ENCODE results near the gene PIGZ.

Gene PIGZ

DNA sequence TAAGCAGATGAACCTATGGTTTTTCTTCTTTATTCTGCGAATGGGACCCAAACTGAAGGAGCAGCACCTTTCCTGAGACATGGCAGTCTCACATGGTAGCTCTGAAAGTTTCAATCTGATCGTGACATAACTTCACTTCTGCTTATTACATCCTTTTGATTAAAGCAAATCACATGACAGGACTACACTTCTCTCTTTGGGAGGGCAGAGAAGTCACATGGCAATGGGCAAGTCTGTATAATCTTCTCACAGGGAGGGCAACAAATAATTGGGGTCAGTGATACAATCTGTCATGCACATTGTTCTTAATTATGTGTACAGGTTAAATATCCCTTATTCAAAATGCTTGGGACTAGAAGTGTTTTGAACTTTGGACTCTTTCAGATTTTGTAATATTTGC, 47.9 kb downstream of the PIGZ start:
- Histone ChIP-seq H3K18ac (ENCODE audit: low read length) (no peak overlapping the region), H2BK12ac (ENCODE audit: low read length) (no peak overlapping the region), H2AK5ac (ENCODE audit: low read length) (no peak overlapping the region), H3K9me3 (ENCODE audit: insufficient read depth, low read depth, low read length) (no peaks in the 10 kb centered on the region), H3K9ac (ENCODE audit: low read length) (no peak overlapping the region), H4K8ac (ENCODE audit: low read depth, low read length) (no peak overlapping the region), H3K4me3 (ENCODE audit: low read depth, low read length) (no peak overlapping the region), H3K36me3 (ENCODE audit: control insufficient read depth in 1 of 2, insufficient read depth in 2 of 2, low read length in 2 of 2) (peaks cover 5 to 10% of the 10 kb centered on the region in 2 experiments), H3K79me2 (ENCODE audit: control insufficient read depth, insufficient read depth, low read length, poor library complexity) (no peaks in the 10 kb centered on the region), H3K4me1 (ENCODE audit: control insufficient read depth in 1 of 2, insufficient read depth in 2 of 2, low read length in 2 of 2) (no peaks in the 10 kb centered on the region), H3K4ac (ENCODE audit: low read depth, low read length) (no peak overlapping the region), H2BK5ac (ENCODE audit: low read depth, low read length, poor library complexity) (no peak overlapping the region), H4K12ac (ENCODE audit: low read depth, low read length) (no peak overlapping the region), H2AFZ (ENCODE audit: insufficient read depth, low read length, poor library complexity) (no peak overlapping the region), H3K4me2 (ENCODE audit: low read length) (no peak overlapping the region), H2BK120ac (ENCODE audit: insufficient read depth, low read length, poor library complexity) (no peak overlapping the region), H3K14ac (ENCODE audit: low read length) (no peak overlapping the region), H3K27ac (ENCODE audit: low read depth, low read length) (no peak overlapping the region), H3K27me3 (ENCODE audit: insufficient read depth, low read length) (no peaks in the 10 kb centered on the region), H3K79me1 (ENCODE audit: low read length) (no peaks in the 10 kb centered on the region), H4K91ac (ENCODE audit: low read depth, low read length) (no peak overlapping the region), H3K23ac (ENCODE audit: low read length) (no peak overlapping the region)
- no CpG with 5 or more reads among the region's 2 CpGs for WGBS (ENCODE audit: extremely low coverage, insufficient coverage, insufficient read length)
- no peak for DNase-seq

DNA sequence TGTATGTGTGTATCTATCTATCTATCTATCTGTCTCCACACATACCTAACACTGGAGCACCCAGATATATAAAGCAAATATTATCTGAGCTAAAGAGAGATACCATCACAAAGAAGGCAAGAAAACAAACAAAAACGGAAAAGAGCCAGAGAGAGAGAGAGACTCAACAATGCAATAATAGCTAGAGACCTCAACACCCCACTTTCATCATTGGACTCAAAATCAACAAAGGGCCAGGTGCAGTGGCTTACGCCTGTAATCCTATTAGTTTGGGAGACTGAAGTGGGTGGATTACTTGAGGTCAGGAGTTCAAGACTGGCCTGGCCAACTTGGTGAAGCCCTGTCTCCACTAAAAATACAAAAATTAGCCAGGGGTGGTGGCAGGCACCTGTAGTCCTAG, 49.7 kb downstream of the PIGZ start:
- WGBS (ENCODE audit: extremely low coverage, insufficient coverage, insufficient read length), result no CpG with 5 or more reads among the region's 2 CpGs
- Histone ChIP-seq H2BK5ac (ENCODE audit: low read depth, low read length, poor library complexity) (no peak overlapping the region), H3K79me1 (ENCODE audit: low read length) (no peaks in the 10 kb centered on the region), H3K79me2 (ENCODE audit: control insufficient read depth, insufficient read depth, low read length, poor library complexity) (no peaks in the 10 kb centered on the region), H3K4ac (ENCODE audit: low read depth, low read length) (no peak overlapping the region), H3K27ac (ENCODE audit: low read depth, low read length) (no peak overlapping the region), H2AK5ac (ENCODE audit: low read length) (no peak overlapping the region), H4K91ac (ENCODE audit: low read depth, low read length) (no peak overlapping the region), H3K36me3 (ENCODE audit: control insufficient read depth in 1 of 2, insufficient read depth in 2 of 2, low read length in 2 of 2) (peaks cover 16 to 17% of the 10 kb centered on the region in 2 experiments), H3K9ac (ENCODE audit: low read length) (no peak overlapping the region), H4K12ac (ENCODE audit: low read depth, low read length) (no peak overlapping the region), H2AFZ (ENCODE audit: insufficient read depth, low read length, poor library complexity) (no peak overlapping the region), H3K23ac (ENCODE audit: low read length) (no peak overlapping the region), H4K8ac (ENCODE audit: low read depth, low read length) (no peak overlapping the region), H3K18ac (ENCODE audit: low read length) (no peak overlapping the region), H3K4me2 (ENCODE audit: low read length) (no peak overlapping the region), H2BK12ac (ENCODE audit: low read length) (no peak overlapping the region), H3K27me3 (ENCODE audit: insufficient read depth, low read length) (no peaks in the 10 kb centered on the region), H2BK120ac (ENCODE audit: insufficient read depth, low read length, poor library complexity) (no peak overlapping the region), H3K4me3 (ENCODE audit: low read depth, low read length) (no peak overlapping the region), H3K9me3 (ENCODE audit: insufficient read depth, low read depth, low read length) (no peaks in the 10 kb centered on the region), H3K4me1 (ENCODE audit: control insufficient read depth in 1 of 2, insufficient read depth in 2 of 2, low read length in 2 of 2) (no peaks in the 10 kb centered on the region), H3K14ac (ENCODE audit: low read length) (no peak overlapping the region)
- DNase-seq, result no peak

DNA sequence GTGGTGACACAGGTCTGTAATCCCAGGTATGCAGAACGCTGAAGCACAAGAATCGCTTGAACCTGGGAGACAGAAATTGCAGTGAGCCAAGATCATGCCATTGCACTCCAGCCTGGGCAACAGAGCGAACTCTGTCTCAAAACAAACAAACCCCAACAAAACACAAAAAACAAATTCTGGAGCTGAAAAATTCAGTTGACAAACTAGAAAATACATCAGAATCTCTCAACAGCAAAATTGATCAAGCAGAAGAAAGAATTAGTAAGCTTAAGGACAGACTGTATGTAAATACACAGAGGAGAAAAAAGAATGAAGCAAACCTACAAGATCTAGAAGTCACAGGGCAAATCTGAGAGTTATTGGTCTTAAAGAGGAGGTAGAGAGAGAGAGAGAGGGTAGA, 51.6 kb downstream of the PIGZ start:
- Histone ChIP-seq H3K27me3 (ENCODE audit: insufficient read depth, low read length) (no peaks in the 10 kb centered on the region), H3K14ac (ENCODE audit: low read length) (no peak overlapping the region), H2AFZ (ENCODE audit: insufficient read depth, low read length, poor library complexity) (no peak overlapping the region), H3K23ac (ENCODE audit: low read length) (no peak overlapping the region), H3K4me1 (ENCODE audit: control insufficient read depth in 1 of 2, insufficient read depth in 2 of 2, low read length in 2 of 2) (no peaks in the 10 kb centered on the region), H3K4ac (ENCODE audit: low read depth, low read length) (no peak overlapping the region), H3K27ac (ENCODE audit: low read depth, low read length) (no peak overlapping the region), H3K79me2 (ENCODE audit: control insufficient read depth, insufficient read depth, low read length, poor library complexity) (no peaks in the 10 kb centered on the region), H2AK5ac (ENCODE audit: low read length) (no peak overlapping the region), H3K36me3 (ENCODE audit: control insufficient read depth in 1 of 2, insufficient read depth in 2 of 2, low read length in 2 of 2) (peaks cover 11 to 14% of the 10 kb centered on the region in 2 experiments), H2BK12ac (ENCODE audit: low read length) (no peak overlapping the region), H4K12ac (ENCODE audit: low read depth, low read length) (no peak overlapping the region), H2BK120ac (ENCODE audit: insufficient read depth, low read length, poor library complexity) (no peak overlapping the region), H2BK5ac (ENCODE audit: low read depth, low read length, poor library complexity) (no peak overlapping the region), H4K91ac (ENCODE audit: low read depth, low read length) (no peak overlapping the region), H3K4me3 (ENCODE audit: low read depth, low read length) (no peak overlapping the region), H3K9me3 (ENCODE audit: insufficient read depth, low read depth, low read length) (no peaks in the 10 kb centered on the region), H3K4me2 (ENCODE audit: low read length) (no peak overlapping the region), H3K18ac (ENCODE audit: low read length) (no peak overlapping the region), H3K9ac (ENCODE audit: low read length) (no peak overlapping the region), H4K8ac (ENCODE audit: low read depth, low read length) (no peak overlapping the region), H3K79me1 (ENCODE audit: low read length) (no peaks in the 10 kb centered on the region)
- no CpG with 5 or more reads among the region's 3 CpGs for WGBS (ENCODE audit: extremely low coverage, insufficient coverage, insufficient read length)
- DNase-seq, result peak in 1 of 2 donors; percentile 30

DNA sequence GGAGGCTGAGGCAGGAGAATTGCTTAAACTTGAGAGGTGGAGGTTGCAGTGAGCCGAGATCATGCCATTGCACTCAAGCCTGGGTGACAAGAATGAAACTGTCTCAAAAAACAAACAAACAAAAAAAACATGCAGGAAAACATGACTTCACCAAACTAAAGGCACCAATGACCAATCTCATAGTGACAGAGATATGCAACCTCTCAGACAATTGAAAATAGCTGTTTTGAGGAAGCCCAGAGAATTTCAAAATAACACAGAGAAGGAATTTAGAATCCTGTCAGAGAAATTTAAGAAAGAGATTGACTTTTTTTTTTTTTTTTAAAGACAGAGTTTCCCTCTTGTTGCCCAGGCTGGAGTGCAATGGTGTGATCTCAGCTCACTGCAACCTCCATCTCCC, 52.4 kb downstream of the PIGZ start:
- H4K91ac ChIP-seq (ENCODE audit: low read depth, low read length), result no peak overlapping the region
- H3K9me3 ChIP-seq (ENCODE audit: insufficient read depth, low read depth, low read length), result no peaks in the 10 kb centered on the region
- no peak overlapping the region for H3K23ac ChIP-seq (ENCODE audit: low read length)
- H4K8ac ChIP-seq (ENCODE audit: low read depth, low read length), result no peak overlapping the region
- H4K12ac ChIP-seq (ENCODE audit: low read depth, low read length), result no peak overlapping the region
- H3K4me2 ChIP-seq (ENCODE audit: low read length), result no peak overlapping the region
- no peak overlapping the region for H3K14ac ChIP-seq (ENCODE audit: low read length)
- H3K27me3 ChIP-seq (ENCODE audit: insufficient read depth, low read length), result no peaks in the 10 kb centered on the region
- H3K4me1 ChIP-seq (ENCODE audit: control insufficient read depth in 1 of 2, insufficient read depth in 2 of 2, low read length in 2 of 2), result no peaks in the 10 kb centered on the region
- no peak overlapping the region for H3K4me3 ChIP-seq (ENCODE audit: low read depth, low read length)
- no peak for DNase-seq
- H3K9ac ChIP-seq (ENCODE audit: low read length), result no peak overlapping the region
- no peak overlapping the region for H3K4ac ChIP-seq (ENCODE audit: low read depth, low read length)
- H3K18ac ChIP-seq (ENCODE audit: low read length), result no peak overlapping the region
- peaks cover 11 to 14% of the 10 kb centered on the region in 2 experiments for H3K36me3 ChIP-seq (ENCODE audit: control insufficient read depth in 1 of 2, insufficient read depth in 2 of 2, low read length in 2 of 2)
- H2BK5ac ChIP-seq (ENCODE audit: low read depth, low read length, poor library complexity), result no peak overlapping the region
- H2AFZ ChIP-seq (ENCODE audit: insufficient read depth, low read length, poor library complexity), result no peak overlapping the region
- no peak overlapping the region for H2BK120ac ChIP-seq (ENCODE audit: insufficient read depth, low read length, poor library complexity)
- H3K79me2 ChIP-seq (ENCODE audit: control insufficient read depth, insufficient read depth, low read length, poor library complexity), result no peaks in the 10 kb centered on the region
- no CpG with 5 or more reads among the region's 1 CpG for WGBS (ENCODE audit: extremely low coverage, insufficient coverage, insufficient read length)
- no peak overlapping the region for H3K27ac ChIP-seq (ENCODE audit: low read depth, low read length)
- no peak overlapping the region for H2AK5ac ChIP-seq (ENCODE audit: low read length)
- H2BK12ac ChIP-seq (ENCODE audit: low read length), result no peak overlapping the region
- H3K79me1 ChIP-seq (ENCODE audit: low read length), result no peaks in the 10 kb centered on the region
